ENCODE data around the gene U2AF2.

Gene U2AF2

DNA sequence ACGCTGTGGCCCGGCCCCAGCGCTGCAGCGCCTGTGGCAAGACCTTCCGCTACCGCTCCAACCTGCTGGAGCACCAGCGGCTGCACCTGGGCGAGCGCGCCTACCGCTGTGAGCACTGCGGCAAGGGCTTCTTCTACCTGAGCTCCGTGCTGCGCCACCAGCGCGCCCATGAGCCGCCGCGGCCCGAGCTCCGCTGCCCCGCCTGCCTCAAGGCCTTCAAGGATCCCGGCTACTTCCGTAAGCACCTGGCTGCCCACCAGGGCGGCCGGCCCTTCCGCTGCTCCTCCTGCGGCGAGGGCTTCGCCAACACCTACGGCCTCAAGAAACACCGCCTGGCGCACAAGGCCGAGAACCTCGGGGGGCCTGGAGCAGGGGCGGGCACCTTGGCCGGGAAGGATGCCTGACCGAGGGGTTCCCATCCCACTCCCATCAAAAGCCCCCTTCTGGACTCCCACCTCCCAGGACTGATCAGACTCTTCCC is 38.4 kb upstream of the U2AF2 start:
- POLR2A ChIA-PET: no interaction called here
- H3K4me1 ChIP-seq (ENCODE audit: control extremely low read depth in 1 of 4, control insufficient read depth in 4 of 4, insufficient read depth in 4 of 4, low read length in 3 of 4): peaks cover 4 to 19% (median 14%) of the 10 kb centered on the region in 4 experiments
- 96% methylated on average over 31 of the region's 38 CpGs for WGBS (ENCODE audit: insufficient coverage)
- H3K9me3 ChIP-seq (ENCODE audit: control extremely low read depth in 1 of 5, control insufficient read depth in 4 of 5, insufficient read depth in 2 of 5, low read depth in 1 of 5, low read length in 4 of 5): no peaks in the 10 kb centered on the region
- DNase-seq: no peak
- no peak overlapping the region for H3K4me3 ChIP-seq (ENCODE audit: control insufficient read depth in 1 of 7, extremely low read depth in 1 of 7, insufficient read depth in 4 of 7, low read depth in 2 of 7, low read length in 6 of 7)
- H3K27me3 ChIP-seq (replicated peaks in 2 of 5; ENCODE audit: control insufficient read depth in 4 of 5, insufficient read depth in 5 of 5, low read length in 4 of 5): no peaks in the 10 kb centered on the region
- peaks cover 2 to 48% (median 31%) of the 10 kb centered on the region in 4 experiments for H3K36me3 ChIP-seq (ENCODE audit: control insufficient read depth in 4 of 4, insufficient read depth in 4 of 4, low read length in 3 of 4)
- CTCF ChIA-PET: interaction anchor here (5.6 kb wide), 1 partner anchor 11 kb away, joined by 32 read pairs; the partner anchor contains the start of gene ZNF865
- no peak overlapping the region for H3K27ac ChIP-seq (ENCODE audit: insufficient read depth in 1 of 2, low read depth in 1 of 2, low read length in 2 of 2, poor library complexity in 1 of 2, severe bottlenecking in 2 of 2)

DNA sequence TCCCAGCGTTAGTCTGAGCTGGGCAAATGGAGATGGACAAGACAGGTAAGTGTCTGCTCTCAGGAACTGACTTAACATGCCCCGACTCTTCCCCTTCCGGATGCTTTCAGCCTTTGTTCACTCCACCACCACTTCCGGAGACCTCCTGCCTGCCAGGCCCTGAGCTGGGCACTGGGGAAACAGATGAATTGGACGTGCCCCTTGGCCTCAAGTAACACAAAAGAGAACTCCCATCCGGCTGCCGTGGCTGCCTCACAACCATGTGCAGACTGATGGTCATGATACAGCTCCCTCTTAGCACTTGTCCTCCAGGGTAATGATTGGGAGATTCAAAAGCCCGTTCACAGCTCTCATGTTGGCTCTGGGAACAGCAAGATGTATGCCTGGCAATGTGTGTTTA is 37.4 kb upstream of the U2AF2 start:
- POLR2A ChIA-PET: no interaction called here
- H3K4me1 ChIP-seq (ENCODE audit: control extremely low read depth in 1 of 4, control insufficient read depth in 4 of 4, insufficient read depth in 4 of 4, low read length in 3 of 4): peaks cover 4 to 19% (median 14%) of the 10 kb centered on the region in 4 experiments
- WGBS (ENCODE audit: insufficient coverage): 94% methylated on average over 7 of the region's 8 CpGs
- CTCF ChIA-PET: interaction anchor here (0.9 to 5.6 kb wide), 2 partner anchors 10 to 12 kb away, joined by 3 to 32 read pairs; partner anchors contain the start of gene ZNF865
- no peak overlapping the region for H3K4me3 ChIP-seq (ENCODE audit: control insufficient read depth in 1 of 7, extremely low read depth in 1 of 7, insufficient read depth in 4 of 7, low read depth in 2 of 7, low read length in 6 of 7)
- no peak for DNase-seq
- no peaks in the 10 kb centered on the region for H3K9me3 ChIP-seq (ENCODE audit: control extremely low read depth in 1 of 5, control insufficient read depth in 4 of 5, insufficient read depth in 2 of 5, low read depth in 1 of 5, low read length in 4 of 5)
- no peaks in the 10 kb centered on the region for H3K27me3 ChIP-seq (replicated peaks in 2 of 5; ENCODE audit: control insufficient read depth in 4 of 5, insufficient read depth in 5 of 5, low read length in 4 of 5)
- no peak overlapping the region for H3K27ac ChIP-seq (ENCODE audit: insufficient read depth in 1 of 2, low read depth in 1 of 2, low read length in 2 of 2, poor library complexity in 1 of 2, severe bottlenecking in 2 of 2)
- H3K36me3 ChIP-seq (ENCODE audit: control insufficient read depth in 4 of 4, insufficient read depth in 4 of 4, low read length in 3 of 4): peaks cover 2 to 52% (median 30%) of the 10 kb centered on the region in 4 experiments

DNA sequence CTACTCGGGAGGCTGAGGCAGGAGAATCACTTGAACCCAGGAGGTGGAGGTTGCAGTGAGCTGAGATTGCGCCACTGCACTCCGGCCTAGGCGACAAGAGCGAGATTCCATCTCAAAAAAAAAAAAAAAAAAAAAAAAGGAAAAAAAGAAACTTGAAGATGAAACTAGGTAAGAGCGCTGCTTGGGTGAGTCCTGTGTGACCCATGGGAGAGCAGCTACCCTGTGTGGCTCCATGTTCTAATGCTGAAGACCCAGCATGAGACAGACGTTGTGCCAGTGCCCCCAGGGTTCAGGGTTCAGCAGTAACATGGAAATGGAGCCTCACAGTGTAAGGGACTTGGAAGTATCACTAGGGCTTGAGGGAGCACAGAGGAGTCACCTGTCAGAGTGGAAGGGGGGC is 36.4 kb upstream of the U2AF2 start:
- WGBS (ENCODE audit: insufficient coverage): 100% methylated on average over 3 of the region's 7 CpGs
- Histone ChIP-seq H3K27me3 (replicated peaks in 2 of 5; ENCODE audit: control insufficient read depth in 4 of 5, insufficient read depth in 5 of 5, low read length in 4 of 5) (no peaks in the 10 kb centered on the region), H3K9me3 (ENCODE audit: control extremely low read depth in 1 of 5, control insufficient read depth in 4 of 5, insufficient read depth in 2 of 5, low read depth in 1 of 5, low read length in 4 of 5) (no peaks in the 10 kb centered on the region), H3K4me1 (ENCODE audit: control extremely low read depth in 1 of 4, control insufficient read depth in 4 of 4, insufficient read depth in 4 of 4, low read length in 3 of 4) (peaks cover 4 to 19% (median 15%) of the 10 kb centered on the region in 4 experiments), H3K4me3 (ENCODE audit: control insufficient read depth in 1 of 7, extremely low read depth in 1 of 7, insufficient read depth in 4 of 7, low read depth in 2 of 7, low read length in 6 of 7) (no peak overlapping the region), H3K36me3 (ENCODE audit: control insufficient read depth in 4 of 4, insufficient read depth in 4 of 4, low read length in 3 of 4) (peaks cover 2 to 47% (median 30%) of the 10 kb centered on the region in 4 experiments), H3K27ac (ENCODE audit: insufficient read depth in 1 of 2, low read depth in 1 of 2, low read length in 2 of 2, poor library complexity in 1 of 2, severe bottlenecking in 2 of 2) (no peak overlapping the region)
- POLR2A ChIA-PET: no interaction called here
- CTCF ChIA-PET: interaction anchor here (0.6 to 5.6 kb wide), 4 partner anchors 9 to 19 kb away, joined by 3 to 32 read pairs (median 10); partner anchors contain the start of genes FIZ1, ZNF524 and ZNF865
- no peak for DNase-seq

DNA sequence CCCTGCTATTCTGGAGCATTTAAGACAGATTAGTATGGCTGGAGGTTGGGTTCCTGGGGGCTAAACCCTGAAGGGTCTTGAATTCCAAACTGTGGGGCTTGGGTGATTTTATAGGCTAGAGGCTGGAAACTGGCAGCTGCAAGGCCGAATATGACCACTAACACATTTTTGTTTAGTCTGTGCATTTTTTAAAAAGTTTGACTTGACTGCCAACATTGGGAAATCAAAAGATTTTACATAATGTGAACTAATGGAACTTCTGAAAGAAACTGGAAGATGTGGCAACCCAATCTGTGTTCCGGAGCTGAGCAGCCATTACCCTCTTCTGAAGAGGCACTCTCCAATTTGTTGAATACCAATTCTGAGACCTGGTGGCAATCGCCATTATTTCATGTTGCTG is 35.5 kb upstream of the U2AF2 start:
- Histone ChIP-seq H3K27me3 (replicated peaks in 2 of 5; ENCODE audit: control insufficient read depth in 4 of 5, insufficient read depth in 5 of 5, low read length in 4 of 5) (no peaks in the 10 kb centered on the region), H3K4me1 (ENCODE audit: control extremely low read depth in 1 of 4, control insufficient read depth in 4 of 4, insufficient read depth in 4 of 4, low read length in 3 of 4) (peaks cover 4 to 23% (median 18%) of the 10 kb centered on the region in 4 experiments), H3K4me3 (ENCODE audit: control insufficient read depth in 1 of 7, extremely low read depth in 1 of 7, insufficient read depth in 4 of 7, low read depth in 2 of 7, low read length in 6 of 7) (no peak overlapping the region), H3K27ac (ENCODE audit: insufficient read depth in 1 of 2, low read depth in 1 of 2, low read length in 2 of 2, poor library complexity in 1 of 2, severe bottlenecking in 2 of 2) (no peak overlapping the region), H3K9me3 (ENCODE audit: control extremely low read depth in 1 of 5, control insufficient read depth in 4 of 5, insufficient read depth in 2 of 5, low read depth in 1 of 5, low read length in 4 of 5) (no peaks in the 10 kb centered on the region), H3K36me3 (ENCODE audit: control insufficient read depth in 4 of 4, insufficient read depth in 4 of 4, low read length in 3 of 4) (peaks cover 2 to 43% (median 27%) of the 10 kb centered on the region in 4 experiments)
- no peak for DNase-seq
- WGBS (ENCODE audit: insufficient coverage): 90% methylated on average over 3 of the region's 3 CpGs
- CTCF ChIA-PET: interaction anchor here (1.7 to 5.6 kb wide), 4 partner anchors 9 to 20 kb away, joined by 4 to 32 read pairs (median 11); partner anchors contain the start of genes FIZ1, ZNF524 and ZNF865
- POLR2A ChIA-PET: no interaction called here

DNA sequence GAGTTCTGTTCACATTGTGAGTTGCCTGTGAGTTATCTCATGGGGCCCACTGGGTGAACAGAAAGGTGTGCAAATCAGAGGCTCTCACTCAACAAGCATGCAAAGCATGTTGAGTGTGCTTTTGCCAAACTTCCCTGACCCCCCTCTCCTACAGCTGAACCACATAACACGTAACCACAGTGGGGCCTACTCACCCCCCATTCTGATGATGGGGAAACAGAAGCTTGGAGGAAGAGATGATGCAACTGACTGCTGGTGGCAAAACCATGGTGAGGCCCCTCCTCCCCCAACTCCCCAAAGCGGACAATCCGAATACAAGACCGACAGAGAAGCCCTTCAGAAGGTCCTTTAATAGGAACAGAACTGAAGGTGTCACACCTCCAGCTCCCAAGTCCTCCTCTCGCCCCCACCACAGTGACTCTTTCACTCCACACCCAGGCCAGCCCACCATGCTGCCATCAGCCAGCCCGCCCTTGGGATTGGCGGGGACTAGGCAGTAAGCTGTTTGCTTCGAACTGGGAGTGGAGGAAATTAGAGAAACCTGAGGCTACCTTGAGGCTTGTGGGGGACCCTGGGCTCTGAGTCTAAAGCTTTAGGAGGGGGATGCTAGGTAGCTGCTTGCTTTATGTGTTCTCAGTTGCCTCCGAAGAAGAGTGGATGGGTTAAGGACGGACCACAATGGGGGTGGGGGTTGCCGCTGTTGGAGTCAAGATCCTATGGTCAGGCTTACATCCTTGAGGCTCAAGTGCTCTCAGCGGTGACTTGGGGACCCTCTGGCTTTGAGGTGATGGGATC is 34.2 kb upstream of the U2AF2 start:
- no peaks in the 10 kb centered on the region for H3K9me3 ChIP-seq (ENCODE audit: control extremely low read depth in 1 of 5, control insufficient read depth in 4 of 5, insufficient read depth in 2 of 5, low read depth in 1 of 5, low read length in 4 of 5)
- POLR2A ChIA-PET: interaction anchor here (0.6 to 1.0 kb wide), 2 partner anchors 8 to 9 kb away, joined by 3 read pairs; no protein-coding TSS in a partner anchor
- H3K27me3 ChIP-seq (replicated peaks in 2 of 5; ENCODE audit: control insufficient read depth in 4 of 5, insufficient read depth in 5 of 5, low read length in 4 of 5): no peaks in the 10 kb centered on the region
- WGBS (ENCODE audit: insufficient coverage): 79% methylated on average over 7 of the region's 12 CpGs
- peaks cover 4 to 29% (median 21%) of the 10 kb centered on the region in 4 experiments for H3K4me1 ChIP-seq (ENCODE audit: control extremely low read depth in 1 of 4, control insufficient read depth in 4 of 4, insufficient read depth in 4 of 4, low read length in 3 of 4)
- peak overlapping the region; percentile 15 to 67 for H3K27ac ChIP-seq (ENCODE audit: insufficient read depth in 1 of 2, low read depth in 1 of 2, low read length in 2 of 2, poor library complexity in 1 of 2, severe bottlenecking in 2 of 2)
- peaks cover 2 to 31% (median 22%) of the 10 kb centered on the region in 4 experiments for H3K36me3 ChIP-seq (ENCODE audit: control insufficient read depth in 4 of 4, insufficient read depth in 4 of 4, low read length in 3 of 4)
- H3K4me3 ChIP-seq (ENCODE audit: control insufficient read depth in 1 of 7, extremely low read depth in 1 of 7, insufficient read depth in 4 of 7, low read depth in 2 of 7, low read length in 6 of 7): peak overlapping the region in 1 of 7 experiments; percentile 6
- CTCF ChIA-PET: interaction anchor here (0.6 to 5.6 kb wide), 7 partner anchors 11 to 117 kb away, joined by 3 to 32 read pairs (median 3); partner anchors contain the start of gene ZNF865
- peak; percentile 75 to 91 (median 91) for DNase-seq

DNA sequence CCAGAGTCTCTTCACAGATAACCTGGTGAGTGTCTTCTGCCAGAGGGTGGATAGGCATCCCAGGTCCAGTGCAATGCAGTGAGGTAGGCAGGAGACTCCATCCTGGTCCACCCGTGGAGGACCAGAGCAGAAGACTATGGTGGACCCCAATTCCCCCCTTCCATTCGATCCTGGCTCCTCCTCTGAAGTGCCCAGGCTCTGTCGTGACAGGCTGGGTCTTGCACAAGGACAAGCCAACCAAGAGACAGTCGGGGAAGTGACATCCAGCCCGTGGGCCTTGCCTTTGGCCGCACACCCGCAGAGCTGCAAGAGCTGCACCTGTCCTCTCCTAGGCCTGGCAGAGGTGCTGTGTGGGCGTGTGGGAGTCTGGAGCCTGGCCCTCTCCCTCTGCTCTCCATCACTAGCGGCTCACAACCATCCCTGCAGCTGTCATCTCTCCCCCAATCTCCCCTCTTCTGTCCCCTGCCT is 33.6 kb upstream of the U2AF2 start:
- CTCF ChIA-PET: interaction anchor here (1.1 to 5.6 kb wide), 6 partner anchors 11 to 118 kb away, joined by 3 to 32 read pairs (median 5); partner anchors contain the start of gene ZNF865
- POLR2A ChIA-PET: no interaction called here
- peaks cover 4 to 29% (median 21%) of the 10 kb centered on the region in 4 experiments for H3K4me1 ChIP-seq (ENCODE audit: control extremely low read depth in 1 of 4, control insufficient read depth in 4 of 4, insufficient read depth in 4 of 4, low read length in 3 of 4)

More for the DNA sequence above, 33.6 kb upstream of the U2AF2 start:
- Histone ChIP-seq H3K36me3 (ENCODE audit: control insufficient read depth in 4 of 4, insufficient read depth in 4 of 4, low read length in 3 of 4) (peaks cover 2 to 25% (median 19%) of the 10 kb centered on the region in 4 experiments), H3K27ac (ENCODE audit: insufficient read depth in 1 of 2, low read depth in 1 of 2, low read length in 2 of 2, poor library complexity in 1 of 2, severe bottlenecking in 2 of 2) (no peak overlapping the region), H3K9me3 (ENCODE audit: control extremely low read depth in 1 of 5, control insufficient read depth in 4 of 5, insufficient read depth in 2 of 5, low read depth in 1 of 5, low read length in 4 of 5) (no peaks in the 10 kb centered on the region), H3K27me3 (replicated peaks in 2 of 5; ENCODE audit: control insufficient read depth in 4 of 5, insufficient read depth in 5 of 5, low read length in 4 of 5) (no peaks in the 10 kb centered on the region), H3K4me3 (ENCODE audit: control insufficient read depth in 1 of 7, extremely low read depth in 1 of 7, insufficient read depth in 4 of 7, low read depth in 2 of 7, low read length in 6 of 7) (no peak overlapping the region)
- no peak for DNase-seq
- 97% methylated on average over 9 of the region's 9 CpGs for WGBS (ENCODE audit: insufficient coverage)
